Measurements from ENCODE around the gene DAZAP1.

Gene DAZAP1

GRCh38 chr19:1441022-1441426 is 33.6 kb downstream of the DAZAP1 start:
- DNase-seq (ENCODE audit: low read depth, low spot score): no peak

- DNase-seq (ENCODE audit: low read depth, low spot score): no peak
Measured at GRCh38 chr19:1441677-1442438, 34.5 kb downstream of the DAZAP1 start.

- no peak for DNase-seq (ENCODE audit: low read depth, low spot score)
Measured at GRCh38 chr19:1445185-1445931, 38.0 kb downstream of the DAZAP1 start.

DNA sequence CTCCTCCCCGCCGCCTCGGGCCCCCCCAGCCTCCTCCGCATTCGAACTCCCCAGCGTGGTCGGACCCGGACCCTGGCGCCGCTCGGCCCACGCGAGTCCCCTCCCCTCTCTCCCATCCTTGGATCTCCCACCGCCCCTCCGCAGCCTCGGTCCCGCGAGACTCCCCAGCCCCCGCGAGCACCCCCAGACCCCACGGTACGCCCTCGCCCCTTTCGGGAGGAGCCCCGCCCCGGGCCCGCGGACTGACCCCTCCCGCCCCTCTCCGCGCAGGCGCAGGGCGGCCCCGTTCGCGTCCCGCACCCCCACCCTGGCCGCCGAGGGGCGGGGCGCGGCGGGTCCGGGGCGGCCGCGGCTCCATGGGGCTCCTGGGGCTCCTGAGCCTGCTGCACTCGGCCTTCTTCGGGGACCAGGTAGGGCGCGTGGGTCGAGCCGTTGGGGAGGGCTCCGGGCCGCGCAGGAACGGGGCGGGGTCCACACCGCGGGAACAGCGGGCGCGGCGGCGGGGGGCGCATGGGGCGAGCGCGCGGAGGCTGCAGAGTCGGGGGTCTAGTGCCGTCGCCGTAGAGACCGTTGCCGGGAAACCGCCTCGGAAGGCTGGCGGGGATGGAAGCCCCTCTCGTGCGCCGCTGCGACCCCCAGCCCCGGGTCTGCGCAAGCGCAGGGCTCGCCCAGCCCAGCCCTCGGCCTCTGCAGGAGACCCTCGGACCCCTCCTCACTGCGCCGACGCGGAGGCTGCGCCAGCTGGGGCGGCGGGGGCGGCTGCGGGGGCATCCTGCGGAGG is 38.7 kb downstream of the DAZAP1 start:
- no peak for DNase-seq (ENCODE audit: low read depth, low spot score)

DNA sequence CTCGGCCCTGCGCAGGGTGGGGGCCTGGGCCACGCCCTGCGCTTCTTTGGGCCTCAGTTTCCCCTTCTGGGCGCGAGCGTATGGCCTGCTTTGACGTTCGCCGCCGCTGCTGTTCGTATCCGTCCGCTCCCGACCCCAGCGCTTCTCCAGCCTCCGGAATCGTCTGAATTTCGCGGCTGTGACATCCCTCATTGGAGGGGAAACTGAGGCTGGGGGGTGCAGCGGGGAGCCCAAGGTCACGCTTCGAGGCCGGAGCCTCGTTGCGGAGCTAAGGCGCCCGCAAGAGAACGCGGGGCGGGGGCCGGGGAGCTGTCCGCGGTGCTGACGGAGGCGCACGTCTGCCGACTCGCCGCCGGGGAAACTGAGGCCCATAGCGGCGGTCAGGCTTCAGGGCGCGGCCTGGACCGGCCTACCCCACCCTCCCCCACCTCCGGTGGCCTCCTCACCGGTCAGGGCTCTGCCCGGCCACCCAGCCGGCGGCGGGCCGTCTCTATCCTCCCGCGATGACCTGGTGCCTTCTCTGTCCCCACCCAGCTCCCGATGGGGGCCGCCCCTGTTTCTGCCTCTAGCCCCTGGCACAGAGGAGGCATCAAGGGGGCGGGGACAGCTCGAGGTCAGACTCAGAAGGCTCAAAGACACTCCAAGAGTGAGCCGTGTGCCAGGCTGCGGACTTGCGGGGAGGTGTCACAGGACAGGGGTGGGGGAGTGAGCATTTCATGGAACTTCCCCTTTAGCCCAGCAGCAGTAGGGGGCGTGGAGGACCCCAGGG is 39.5 kb downstream of the DAZAP1 start:
- DNase-seq (ENCODE audit: low read depth, low spot score): no peak

DNA sequence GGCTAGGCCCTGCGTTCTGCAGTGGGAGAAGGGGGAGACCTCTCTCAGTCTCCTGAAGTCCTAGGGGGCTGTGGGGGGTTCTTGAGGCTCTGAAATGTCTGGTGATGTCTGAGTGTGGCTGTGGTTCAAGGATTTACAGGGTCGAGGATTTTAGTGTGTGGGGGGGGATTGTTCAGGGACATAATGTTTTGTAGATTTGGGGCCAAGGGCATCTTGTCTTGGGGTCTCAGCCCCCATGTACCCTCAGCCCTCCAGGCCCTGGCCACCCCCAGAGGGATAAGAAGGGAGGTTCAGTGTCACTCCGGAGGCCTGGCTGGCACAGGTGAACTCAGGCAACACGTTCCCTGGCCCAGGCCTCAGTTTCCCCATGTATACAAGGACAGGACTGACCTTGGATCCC is 40.1 kb downstream of the DAZAP1 start:
- no peak for DNase-seq (ENCODE audit: low read depth, low spot score)

GRCh38 chr19:1447944-1448343 is 40.6 kb downstream of the DAZAP1 start:
- no peak for DNase-seq (ENCODE audit: low read depth, low spot score)

GRCh38 chr19:1449467-1450442 is 42.4 kb downstream of the DAZAP1 start, which contains the start of gene APC2:
Gene APC2, plus strand, starts transcription at chr19:1450121. Its CDS starts 2,881 bp downstream, at chr19:1453002.
- no peak for DNase-seq (ENCODE audit: low read depth, low spot score)

- DNase-seq (ENCODE audit: low read depth, low spot score): no peak
Measured at GRCh38 chr19:1450735-1451731, 43.6 kb downstream of the DAZAP1 start.

DNA sequence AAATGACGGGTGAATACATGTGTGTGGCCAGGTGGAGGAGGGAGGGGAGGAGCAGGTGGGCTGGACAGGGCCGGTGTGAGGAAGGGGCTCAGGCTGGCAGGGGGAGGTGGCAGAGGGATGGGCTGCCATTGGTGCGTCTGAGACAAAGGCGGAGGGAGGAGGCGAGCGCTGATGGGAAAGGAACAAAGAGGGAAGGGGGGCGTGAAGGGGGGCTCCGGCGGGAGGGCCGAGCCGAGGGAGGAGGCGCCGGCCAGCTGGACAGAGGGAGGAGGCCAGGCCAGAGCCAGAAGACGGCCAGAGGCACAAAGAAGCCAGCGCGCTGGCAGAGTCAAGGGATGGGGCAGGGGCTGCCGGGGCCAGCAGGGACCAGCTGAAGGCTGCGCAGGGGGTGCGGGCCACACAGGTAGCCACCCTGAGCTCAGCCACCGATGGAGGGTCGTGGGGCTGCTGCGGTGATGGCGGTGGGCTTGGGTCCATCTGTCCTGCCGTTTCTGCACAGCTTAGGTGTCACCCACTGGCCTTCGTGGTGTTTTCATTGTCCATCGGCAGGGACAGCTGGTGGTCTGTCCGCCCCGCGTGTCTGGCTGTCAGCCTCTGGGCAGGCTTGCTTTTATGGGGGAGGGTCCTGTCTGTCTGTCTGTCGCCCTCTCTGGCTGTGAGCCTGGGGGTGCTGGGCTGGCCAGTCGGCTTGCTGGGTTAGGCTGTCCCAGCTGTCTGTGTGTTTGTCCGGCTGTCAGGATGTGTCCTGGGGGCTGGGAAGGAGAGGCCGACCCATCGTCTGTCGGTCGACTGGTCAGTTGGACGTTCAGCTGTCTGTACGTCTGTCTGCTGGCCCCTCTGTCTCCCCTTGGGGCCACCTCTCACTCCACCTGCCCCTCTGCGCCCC is 44.8 kb downstream of the DAZAP1 start:
- DNase-seq (ENCODE audit: low read depth, low spot score): no peak

DNA sequence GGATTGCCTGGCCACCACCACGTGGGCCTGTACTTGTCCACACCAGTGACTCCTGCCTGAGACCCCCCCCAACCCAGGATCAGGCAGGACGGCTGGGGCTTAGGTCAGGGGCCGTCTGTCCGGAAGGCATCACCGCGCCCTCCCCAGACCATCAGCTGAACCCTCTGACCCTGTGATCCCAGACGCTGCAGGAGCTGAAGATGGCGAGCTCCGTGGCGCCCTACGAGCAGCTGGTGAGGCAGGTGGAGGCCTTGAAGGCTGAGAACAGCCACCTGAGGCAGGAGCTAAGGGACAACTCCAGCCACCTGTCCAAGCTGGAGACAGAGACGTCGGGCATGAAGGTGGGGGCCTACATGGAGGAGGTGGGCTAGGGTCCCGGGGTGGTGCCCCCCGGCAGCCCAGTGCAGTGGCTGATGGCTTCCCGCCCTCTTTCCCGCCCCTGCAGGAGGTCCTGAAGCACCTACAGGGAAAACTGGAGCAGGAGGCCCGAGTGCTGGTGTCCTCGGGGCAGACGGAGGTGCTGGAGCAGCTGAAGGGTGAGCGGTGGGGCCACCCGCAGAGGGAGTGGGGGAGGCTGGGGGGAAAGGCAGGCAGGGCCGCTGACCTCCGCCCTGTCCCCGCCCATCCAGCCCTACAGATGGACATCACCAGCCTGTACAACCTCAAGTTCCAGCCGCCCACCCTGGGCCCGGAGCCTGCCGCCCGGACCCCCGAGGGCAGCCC is 45.6 kb downstream of the DAZAP1 start:
- no peak for DNase-seq (ENCODE audit: low read depth, low spot score)

- DNase-seq (ENCODE audit: low read depth, low spot score): no peak
Measured at GRCh38 chr19:1453525-1454364, 46.4 kb downstream of the DAZAP1 start.

DNA sequence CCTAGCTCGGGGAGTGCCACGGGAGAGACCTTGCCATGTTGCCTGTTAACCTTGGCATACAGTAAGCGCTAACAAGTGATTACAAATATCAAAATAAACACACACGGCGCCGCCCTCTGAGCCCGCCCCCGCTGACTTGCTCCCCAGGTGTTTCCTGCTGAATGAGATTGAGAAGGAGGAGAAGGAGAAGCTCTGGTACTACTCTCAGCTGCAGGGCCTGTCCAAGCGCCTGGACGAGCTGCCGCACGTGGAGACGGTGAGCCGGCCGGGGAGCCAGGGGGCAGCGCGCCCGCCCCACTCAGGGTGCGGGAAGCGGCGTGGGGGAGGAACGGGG is 47.6 kb downstream of the DAZAP1 start:
- DNase-seq (ENCODE audit: low read depth, low spot score): no peak

DNA sequence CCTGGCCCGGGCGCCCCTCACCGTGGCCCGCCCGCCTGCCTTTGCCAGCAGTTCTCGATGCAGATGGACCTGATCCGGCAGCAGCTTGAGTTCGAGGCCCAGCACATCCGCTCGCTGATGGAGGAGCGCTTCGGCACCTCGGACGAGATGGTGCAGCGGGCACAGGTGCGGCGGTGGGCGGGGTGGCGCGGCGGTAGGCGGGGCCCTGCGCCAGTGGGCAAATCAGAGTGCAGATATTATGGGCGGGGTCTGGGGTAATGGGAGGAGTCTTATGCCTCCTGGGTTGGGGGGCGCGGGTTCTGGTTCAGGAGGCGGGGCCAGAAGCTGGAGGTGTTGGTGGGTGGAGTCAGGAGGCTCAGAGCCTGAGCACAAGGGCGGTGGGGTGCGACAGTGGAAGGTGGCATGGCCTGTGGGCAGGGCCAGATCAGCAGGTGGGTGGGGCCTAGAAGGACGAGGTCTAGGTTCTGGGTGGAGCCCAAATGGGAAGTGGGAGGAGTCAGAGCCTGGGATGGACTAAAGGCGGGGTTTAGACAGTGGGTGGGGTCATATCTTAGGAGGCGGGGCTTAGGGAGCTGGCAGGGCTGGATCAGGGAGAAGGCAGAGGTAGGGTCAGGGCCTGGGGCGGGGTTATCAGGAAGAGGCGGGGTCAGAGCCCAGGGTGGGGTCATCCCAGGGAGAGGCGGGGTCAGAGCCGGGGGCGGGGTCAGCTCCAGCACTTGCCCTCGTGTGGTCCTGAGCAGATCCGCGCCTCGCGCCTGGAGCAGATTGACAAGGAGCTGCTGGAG is 48.1 kb downstream of the DAZAP1 start:
- no peak for DNase-seq (ENCODE audit: low read depth, low spot score)

DNA sequence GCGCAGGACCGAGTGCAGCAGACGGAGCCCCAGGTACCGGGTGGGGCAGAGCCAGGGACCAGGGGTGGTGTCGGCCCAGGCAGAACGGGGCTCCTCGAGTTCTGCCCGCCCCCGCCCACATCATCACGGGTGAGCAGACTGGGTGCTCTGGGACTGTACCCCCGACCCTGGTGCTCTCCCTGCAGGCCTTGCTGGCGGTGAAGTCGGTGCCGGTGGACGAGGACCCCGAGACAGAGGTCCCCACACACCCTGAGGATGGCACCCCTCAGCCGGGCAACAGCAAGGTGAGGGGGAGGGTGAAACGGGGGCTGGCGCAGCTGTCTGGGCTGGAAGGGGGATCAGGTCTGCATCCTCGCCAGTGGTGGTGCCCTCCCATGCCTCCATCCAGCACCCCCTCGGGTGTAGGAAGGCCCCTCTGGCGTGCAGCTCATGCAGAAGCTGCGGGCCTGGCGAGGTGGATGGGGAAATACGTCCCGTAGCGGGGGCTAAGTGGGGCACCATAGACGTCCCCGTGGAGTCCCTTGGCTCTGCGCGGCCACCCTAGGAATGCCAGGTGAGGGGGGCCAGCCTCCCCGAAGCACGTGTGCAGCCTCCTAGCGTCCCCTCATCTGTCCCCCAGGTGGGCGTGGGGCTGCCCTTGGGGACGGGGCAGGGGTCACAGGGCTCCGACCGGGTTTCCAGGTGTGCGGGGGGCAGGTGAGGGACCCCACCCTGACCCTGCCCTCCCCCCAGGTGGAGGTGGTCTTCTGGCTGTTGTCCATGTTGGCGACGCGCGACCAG is 48.9 kb downstream of the DAZAP1 start:
- DNase-seq (ENCODE audit: low read depth, low spot score): no peak
